ENCODE data around the gene POLD4.

GRCh38 chr11:67349036-67349435 is 4.3 kb downstream of the POLD4 start:
- TF ChIP-seq POLR2AphosphoS5 (IDR thresholded peaks at IDR 0.05; ENCODE audit: low read depth, low read length) (no peak), REST (IDR thresholded peaks at IDR 0.05; ENCODE audit: insufficient read depth in 1 of 2, low read depth in 2 of 2, low read length in 2 of 2) (no peak), TAF1 (IDR thresholded peaks at IDR 0.05; ENCODE audit: borderline replicate concordance, insufficient read depth, low read length) (no peak), SIN3A (IDR thresholded peaks at IDR 0.05; ENCODE audit: borderline replicate concordance, insufficient read depth, low read length) (no peak), FOXP2 (optimal IDR thresholded peaks at IDR 0.05; ENCODE audit: borderline replicate concordance, extremely low read depth, extremely low read length, insufficient read depth) (no peak)
